Posterior vena cava (tissue), 2 donors: ENCODE measurements around the gene UQCC2. TPM values are rescaled to one million over a fixed set of nuclear protein-coding genes. Genes with fewer than 3 reads are reported as not detected.

ENCODE experiments used
- DNase-seq: peaks from one replicate; pipeline ENCODE4 v3.0.0-alpha.2; 2020; ENCODE audit warnings: low spot score
- intact Hi-C, 2 donors: fragments of 100-400 bp; cut with DNase I; formaldehyde crosslinking; loops; one replicate each; pipeline versions ENCODE4 v1.14.1 to v1.14.2; 2022 to 2023
- microRNA-seq, 2 donors: library from miRNA; unstranded; fragments of <30 nt; microRNA quantifications; one replicate each; pipeline ENCODE4 v1.2.0, GENCODE V29; 2020 to 2021; ENCODE audit warnings: borderline microRNAs expressed in 2 of 2
- total RNA-seq, 2 donors: library from RNA; stranded (reverse); fragmentation: NEBNext Ultra II Directional; extraction: Animal tissue kit (Norgen Biotek cat#: 25700); gene quantifications; one replicate each; pipeline ENCODE4 v1.2.1, GENCODE V29; 2021
- donor health status: DM: yes; HTN: yes; CAD: no.
- donor health status: DM: yes; HTN: yes; CAD: no.

UQCC2 gene
- total RNA-seq, 2 donors from 2014 or later = 39.7 to 42.3 TPM

GRCh38 chr6:33667776-33668175, 43.7 kb downstream of the UQCC2 start:
- intact Hi-C loops = no loop called here
- DNase-seq = no peak

GRCh38 chr6:33667072-33667471, 44.4 kb downstream of the UQCC2 start:
- intact Hi-C loops = no loop called here
- no peak for DNase-seq

GRCh38 chr6:33665957-33666356, 45.5 kb downstream of the UQCC2 start:
- DNase-seq = no peak
- intact Hi-C loops = no loop called here

- no peak for DNase-seq
- intact Hi-C loops = loop anchor here in 1 of 2 donors (5.0 kb wide), 1 partner anchor 1402 kb away; no protein-coding TSS in a partner anchor
Measured at GRCh38 chr6:33664506-33665057, 46.9 kb downstream of the UQCC2 start.

- intact Hi-C loops = loop anchor here in 1 of 2 donors (5.0 kb wide), 1 partner anchor 1402 kb away; no protein-coding TSS in a partner anchor
- no peak for DNase-seq
Measured at GRCh38 chr6:33663727-33664449, 47.6 kb downstream of the UQCC2 start.

- intact Hi-C loops = loop anchor here in 1 of 2 donors (5.0 kb wide), 1 partner anchor 1401 kb away; no protein-coding TSS in a partner anchor
- DNase-seq = no peak
Measured at GRCh38 chr6:33663028-33663427, 48.5 kb downstream of the UQCC2 start.

GRCh38 chr6:33662318-33662717, 49.2 kb downstream of the UQCC2 start:
- DNase-seq = no peak
- intact Hi-C loops = loop anchor here in 1 of 2 donors (5.0 kb wide), 1 partner anchor 1400 kb away; no protein-coding TSS in a partner anchor

GRCh38 chr6:33661106-33661838, 50.2 kb downstream of the UQCC2 start:
- DNase-seq = no peak
- intact Hi-C loops = loop anchor here in 1 of 2 donors (5.0 kb wide), 1 partner anchor 1399 kb away; no protein-coding TSS in a partner anchor

- DNase-seq = no peak
- intact Hi-C loops = loop anchor here in 1 of 2 donors (5.0 kb wide), 1 partner anchor 1398 kb away; no protein-coding TSS in a partner anchor
Measured at GRCh38 chr6:33659986-33660385, 51.5 kb downstream of the UQCC2 start.

GRCh38 chr6:33658982-33659689, 52.4 kb downstream of the UQCC2 start:
- intact Hi-C loops = no loop called here
- no peak for DNase-seq

- DNase-seq = no peak
- intact Hi-C loops = no loop called here
Measured at GRCh38 chr6:33656844-33657243, 54.7 kb downstream of the UQCC2 start.

- DNase-seq = no peak
- intact Hi-C loops = no loop called here
Measured at GRCh38 chr6:33654831-33655554, 56.5 kb downstream of the UQCC2 start.

- DNase-seq = no peak
- intact Hi-C loops = no loop called here
Measured at GRCh38 chr6:33652002-33652401, 59.5 kb downstream of the UQCC2 start.

- no peak for DNase-seq
- intact Hi-C loops = no loop called here
Measured at GRCh38 chr6:33651403-33651802, 60.1 kb downstream of the UQCC2 start.

Small RNA genes lying within 50 kb of the gene (microRNA-seq; reads per million reads assigned to microRNA genes)
- 0.97 to 1.0 reads per million in 2 donors for gene MIR3934

Other genes starting within 250 kb of the UQCC2 start
- gene BAK1, start 131.4 kb downstream of the UQCC2 start, total RNA-seq = 10 to 100 TPM; 12.4 to 17.7 TPM
- 10 to 100 TPM; 15.6 to 17.1 TPM for gene ITPR3, start 90.4 kb downstream of the UQCC2 start, total RNA-seq
- gene IP6K3, start 35.2 kb upstream of the UQCC2 start, total RNA-seq = under 1 TPM; 0.19 to 0.32 TPM
- gene LEMD2, start 77.4 kb upstream of the UQCC2 start, total RNA-seq = 10 to 100 TPM; 38.0 to 41.4 TPM
- gene MLN, start 92.3 kb upstream of the UQCC2 start, total RNA-seq = not detected